H1 (cell line): ENCODE measurements around the gene ZNF423. TPM values are rescaled to one million over a fixed set of nuclear protein-coding genes. Genes with fewer than 3 reads are reported as not detected.
A peak's percentile ranks its signal among the peaks of the same experiment; 100 is the strongest.

ENCODE experiments used
- CTCF ChIA-PET: fragments of 300-600 bp; sonication (Branson Sonifier 250); formaldehyde crosslinking; loops from one replicate; lab custom pipeline; 2021; ENCODE audit not compliant: partially characterized antibody; lab: Charles Lee
- POLR2A ChIA-PET: fragments of 300-600 bp; sonication (Branson Sonifier 250); formaldehyde crosslinking; loops from one replicate; lab custom pipeline; 2021; ENCODE audit warnings: inconsistent platforms; ENCODE audit not compliant: partially characterized antibody; lab: Charles Lee
- DNase-seq, 2 experiments: peaks; one replicate each; pipeline versions ENCODE4 v3.0.0 to v3.0.0-alpha.2; 2010 to 2022; ENCODE audit warnings: low spot score in 2 of 2, low read depth in 1 of 2, mixed read lengths in 1 of 2
- FAIRE-seq: peaks from 2 replicates; lab custom pipeline; 2011; peaks lifted over from hg19 to GRCh38; lab: Jason Lieb, UNC
- H2AFZ ChIP-seq: 2 replicates; pipeline ENCODE4 v1.8.1; 2012; ENCODE audit warnings: low read length, inconsistent platforms
- H2AK5ac ChIP-seq: 2 replicates; pipeline ENCODE4 v1.6.1; 2013; ENCODE audit warnings: low read depth, low read length
- H2BK120ac ChIP-seq: replicated peaks from 2 replicates; pipeline ENCODE3; 2013; ENCODE audit warnings: low read depth, low read length, inconsistent platforms
- H2BK12ac ChIP-seq: 2 replicates; pipeline ENCODE4 v1.6.1; 2013; ENCODE audit warnings: low read depth, low read length
- H2BK15ac ChIP-seq: 2 replicates; pipeline ENCODE4 v1.6.1; 2013; ENCODE audit warnings: low read length
- H2BK20ac ChIP-seq: 2 replicates; pipeline ENCODE4 v1.6.1; 2013; ENCODE audit warnings: low read length
- H2BK5ac ChIP-seq: 2 replicates; pipeline ENCODE4 v1.6.1; 2013; ENCODE audit warnings: low read depth, low read length
- H3K14ac ChIP-seq: 2 replicates; pipeline ENCODE4 v1.6.1; 2013; ENCODE audit warnings: inconsistent platforms; ENCODE audit not compliant: insufficient read length
- H3K18ac ChIP-seq: 2 replicates; pipeline ENCODE4 v1.6.1; 2013; ENCODE audit warnings: low read length; ENCODE audit errors: extremely low read depth
- H3K23ac ChIP-seq: 2 replicates; pipeline ENCODE4 v1.6.1; 2013; ENCODE audit warnings: inconsistent platforms; ENCODE audit not compliant: insufficient read length
- H3K23me2 ChIP-seq: 2 replicates; pipeline ENCODE4 v1.6.1; 2013; ENCODE audit warnings: low read depth, low read length
- H3K27ac ChIP-seq: 2 replicates; pipeline ENCODE4 v1.6.1; 2011; ENCODE audit warnings: low read depth, low read length, inconsistent platforms
- H3K27me3 ChIP-seq, 4 experiments: replicated peaks in 1 of 4; 1 replicate in 1 of 4; 2 replicates in 3 of 4; pipeline versions ENCODE4 v1.6.1 to v1.8.1; 2011 to 2013; ENCODE audit warnings: low read length in 3 of 4, mild to moderate bottlenecking in 3 of 4, inconsistent platforms in 2 of 4, mixed read lengths in 2 of 4, moderate library complexity in 1 of 4; ENCODE audit not compliant: control insufficient read depth in 3 of 4, insufficient read depth in 3 of 4; ENCODE audit errors: extremely low read depth in 1 of 4
- H3K36me3 ChIP-seq, 4 experiments: 2 replicates each; pipeline versions ENCODE4 v1.6.1 to v1.8.1; 2011 to 2013; ENCODE audit warnings: mild to moderate bottlenecking in 4 of 4, low read length in 3 of 4, moderate library complexity in 2 of 4, control low read depth in 1 of 4, inconsistent platforms in 1 of 4; ENCODE audit not compliant: insufficient read depth in 4 of 4, control insufficient read depth in 2 of 4
- H3K4ac ChIP-seq: replicated peaks from 2 replicates; pipeline ENCODE3; 2013; ENCODE audit warnings: low read length, low read depth, mixed read lengths, inconsistent platforms; ENCODE audit not compliant: insufficient read length
- H3K4me1 ChIP-seq, 4 experiments: replicated peaks in 1 of 4; 1 replicate in 1 of 4; 2 replicates in 3 of 4; pipeline versions ENCODE4 v1.6.1 to v1.8.1; 2011 to 2013; ENCODE audit warnings: low read length in 3 of 4, inconsistent platforms in 2 of 4, mixed read lengths in 1 of 4; ENCODE audit not compliant: insufficient read depth in 4 of 4, control insufficient read depth in 3 of 4
- H3K4me2 ChIP-seq, 2 experiments: 2 replicates each; pipeline versions ENCODE4 v1.6.1 to v1.8.1; 2011 to 2013; ENCODE audit warnings: low read depth in 2 of 2, low read length in 2 of 2, control low read depth in 1 of 2, inconsistent platforms in 1 of 2, mild to moderate bottlenecking in 1 of 2; ENCODE audit not compliant: insufficient read depth in 1 of 2
- H3K4me3 ChIP-seq, 4 experiments: fragments of 200-600, 300-600 bp in 1 of 4; sonication (generic), shearing (Covaris generic), sonication (Bioruptor Twin) in 1 of 4; 2 replicates each; pipeline versions ENCODE4 v1.5.1 to v1.8.1; 2011 to 2016; ENCODE audit warnings: low read length in 4 of 4, low read depth in 3 of 4, control low read depth in 2 of 4, inconsistent platforms in 2 of 4, mild to moderate bottlenecking in 2 of 4, mixed read lengths in 1 of 4, moderate library complexity in 1 of 4; ENCODE audit not compliant: insufficient read depth in 2 of 4; ENCODE audit errors: extremely low read depth in 1 of 4
- H3K56ac ChIP-seq: replicated peaks from 2 replicates; pipeline ENCODE3; 2013; ENCODE audit warnings: low read depth, mild to moderate bottlenecking, mixed read lengths, low read length, inconsistent platforms; ENCODE audit not compliant: insufficient read length
- H3K79me1 ChIP-seq: 2 replicates; pipeline ENCODE4 v1.6.1; 2013; ENCODE audit warnings: low read depth, low read length, control low read depth
- H3K79me2 ChIP-seq, 2 experiments: 2 replicates each; pipeline versions ENCODE4 v1.6.1 to v1.8.1; 2012 to 2013; ENCODE audit warnings: low read length in 2 of 2, mild to moderate bottlenecking in 2 of 2, inconsistent platforms in 1 of 2; ENCODE audit not compliant: insufficient read depth in 2 of 2, control insufficient read depth in 1 of 2
- H3K9ac ChIP-seq, 4 experiments: replicated peaks in 1 of 4; 1 replicate in 1 of 4; 2 replicates in 3 of 4; pipeline versions ENCODE4 v1.6.1 to v1.8.1; 2011 to 2013; ENCODE audit warnings: low read depth in 3 of 4, low read length in 3 of 4, control low read depth in 2 of 4, mild to moderate bottlenecking in 2 of 4, moderate library complexity in 2 of 4, inconsistent platforms in 1 of 4; ENCODE audit errors: extremely low read depth in 1 of 4
- H3K9me3 ChIP-seq, 2 experiments: 2 replicates each; pipeline versions ENCODE4 v1.6.1 to v1.8.1; 2012 to 2013; ENCODE audit warnings: mild to moderate bottlenecking in 2 of 2, moderate library complexity in 2 of 2, control low read depth in 1 of 2, inconsistent platforms in 1 of 2, low read depth in 1 of 2, low read length in 1 of 2, mixed read lengths in 1 of 2; ENCODE audit not compliant: insufficient read depth in 2 of 2
- H4K20me1 ChIP-seq, 2 experiments: replicated peaks in 1 of 2; 2 replicates each; pipeline versions ENCODE3 to v1.8.1; 2011 to 2013; ENCODE audit warnings: inconsistent platforms in 2 of 2, low read length in 2 of 2, mild to moderate bottlenecking in 1 of 2; ENCODE audit not compliant: insufficient read depth in 2 of 2, control insufficient read depth in 1 of 2
- H4K5ac ChIP-seq: 2 replicates; pipeline ENCODE4 v1.6.1; 2013; ENCODE audit warnings: low read length, low read depth, mixed read lengths, inconsistent platforms; ENCODE audit not compliant: insufficient read length
- H4K8ac ChIP-seq: 2 replicates; pipeline ENCODE4 v1.8.0; 2013; ENCODE audit warnings: mild to moderate bottlenecking, moderate library complexity, low read length, inconsistent platforms; ENCODE audit not compliant: insufficient read depth; ENCODE audit errors: extremely low read depth
- H4K91ac ChIP-seq: replicated peaks from 2 replicates; pipeline ENCODE3; 2013; ENCODE audit warnings: low read length, mixed read lengths, inconsistent platforms; ENCODE audit not compliant: insufficient read length
- CHD2 ChIP-seq: IDR thresholded peaks from 2 replicates; pipeline ENCODE4 v1.6.1; 2012; ENCODE audit warnings: low read length, improper control_type of control experiment
- WGBS, 2 experiments: shearing (Covaris generic) in 1 of 2; methylation state at CpG; one replicate each; pipeline versions ENCODE4 v1.1.6 to v1.1.7; 2013 to 2015; ENCODE audit warnings: low lambda C conversion rate in 2 of 2, mixed read lengths in 2 of 2, inconsistent platforms in 1 of 2, low coverage in 1 of 2, missing lambda C conversion rate in 1 of 2; ENCODE audit not compliant: insufficient replicate concordance in 2 of 2, insufficient coverage in 1 of 2, insufficient read length in 1 of 2; ENCODE audit errors: extremely low coverage in 1 of 2, missing lambda C conversion rate in 1 of 2; 5-methylcytosine and 5-hydroxymethylcytosine counted together
- polyA plus RNA-seq, 7 experiments: library from polyadenylated mRNA; depleted of rRNA in 3 of 7; stranded (reverse) in 5 of 7; unstranded in 2 of 7; fragments of >200 nt in 5 of 7; fragments of 200-250 nt in 2 of 7; gene quantifications; 1 replicate in 5 of 7; 2 replicates in 1 of 7; 4 replicates in 1 of 7; pipeline versions ENCODE4 v1.2.1 to v1.2.3, GENCODE V29; 2011 to 2013; ENCODE audit warnings: missing spikeins in 2 of 7, mixed read lengths in 2 of 7
- total RNA-seq: library from RNA; stranded (reverse); fragmentation: NEBNext Ultra II Directional; extraction: Animal tissue kit (Norgen Biotek cat#: 25700); gene quantifications from 2 replicates; pipeline ENCODE4 v1.2.1, GENCODE V29; 2021

The ZNF423 gene
- total and polyA plus RNA-seq, 2 of the 8 experiments (the other 6 are each of a cell fraction or from before 2014, with no cell fraction given) = 38.2 to 52.3 TPM

DNA sequence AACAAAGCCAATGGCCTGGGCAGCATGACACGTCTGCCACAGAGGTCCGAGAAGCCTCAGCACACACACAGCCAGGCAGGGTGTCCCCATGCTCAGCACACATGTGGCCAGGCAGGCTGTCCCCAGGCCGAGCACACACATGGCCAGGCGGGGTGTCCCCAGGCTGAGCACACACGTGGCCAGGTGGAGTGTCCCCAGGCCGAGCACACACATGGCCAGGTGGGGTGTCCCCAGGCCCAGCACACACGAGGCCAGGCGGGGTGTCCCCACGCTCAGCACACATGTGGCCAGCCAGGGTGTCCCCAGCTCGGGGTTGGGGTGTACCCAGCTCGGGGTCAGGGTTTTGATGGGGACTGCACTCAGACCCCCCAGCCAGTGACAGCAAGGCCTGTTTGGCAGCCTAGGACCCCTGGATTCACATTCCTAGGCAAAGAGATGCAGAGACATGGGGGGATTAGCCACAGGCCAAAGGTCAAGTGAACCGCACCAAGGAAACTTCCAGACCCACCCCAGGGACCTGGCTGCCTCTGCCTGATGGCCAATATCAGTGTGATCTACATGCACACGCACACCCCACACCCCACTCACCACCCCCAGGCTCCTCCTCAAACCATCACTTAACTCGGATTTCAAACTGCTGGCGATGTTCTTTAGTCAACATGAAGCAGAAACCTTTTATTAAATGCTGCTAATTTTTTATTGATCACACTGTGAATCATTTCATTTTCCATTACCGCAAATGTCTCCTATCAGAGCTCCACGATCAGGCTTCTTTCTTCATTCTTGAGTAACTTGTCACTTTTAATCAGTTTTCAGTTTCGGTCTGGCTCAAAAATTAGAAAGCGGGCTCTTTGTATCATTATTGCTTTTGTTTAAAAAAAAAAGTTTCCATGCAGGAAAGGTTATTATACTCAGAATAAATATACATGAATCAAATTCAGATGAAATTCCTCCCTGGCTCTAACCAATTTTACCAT is 111.4 kb downstream of the ZNF423 start:
- H3K27ac ChIP-seq = no peak overlapping the region; the same call in 1 of the 2 replicates
- CTCF ChIA-PET = interaction anchor here (1.5 to 2.4 kb wide), 4 partner anchors 9 to 14 kb away, joined by 4 to 6 read pairs (median 6); no protein-coding TSS in a partner anchor
- H3K9ac ChIP-seq = no peak overlapping the region
- no peak for DNase-seq
- WGBS, 2 experiments = 84% methylated on average over 19 of the region's 19 CpGs; no CpG with 5 or more reads in 1 of the 2 experiments
- no peak overlapping the region for H3K4ac ChIP-seq
- H3K18ac ChIP-seq = peak overlapping the region; percentile 78
- no peaks in the 10 kb centered on the region for H3K9me3 ChIP-seq
- H3K79me1 ChIP-seq = peaks cover 16% of the 10 kb centered on the region
- H2BK120ac ChIP-seq = no peak overlapping the region
- no peak overlapping the region for H2BK20ac ChIP-seq
- no peaks in the 10 kb centered on the region for H3K36me3 ChIP-seq
- H3K4me1 ChIP-seq = peaks cover 0 to 12% (median 3%) of the 10 kb centered on the region in 4 experiments; a peak in 5 of 7 replicates
- no peaks in the 10 kb centered on the region for H3K27me3 ChIP-seq
- peaks cover 0 to 1% of the 10 kb centered on the region in 2 experiments for H4K20me1 ChIP-seq
- H3K56ac ChIP-seq = no peak overlapping the region
- H3K14ac ChIP-seq = no peak overlapping the region
- no peak overlapping the region for H4K8ac ChIP-seq
- H3K23me2 ChIP-seq = no peaks in the 10 kb centered on the region
- H3K79me2 ChIP-seq = peaks cover 0 to 37% of the 10 kb centered on the region in 2 experiments; a peak in 2 of 4 replicates
- peak overlapping the region; percentile 83 for H2BK5ac ChIP-seq
- H2AFZ ChIP-seq = no peak overlapping the region
- no peak overlapping the region for H3K4me3 ChIP-seq
- no peak overlapping the region for H4K5ac ChIP-seq
- no peak overlapping the region for H3K23ac ChIP-seq
- H2BK12ac ChIP-seq = peak overlapping the region; percentile 39; the same call in 1 of the 2 replicates
- H2BK15ac ChIP-seq = 0 out of 2 replicates have a peak overlapping the region, but pooled peaks have one; percentile 72
- no peak overlapping the region for H3K4me2 ChIP-seq
- peak overlapping the region; percentile 67 for H4K91ac ChIP-seq
- no peak overlapping the region; the same call in 1 of the 2 replicates for H2AK5ac ChIP-seq
- no peak for TF ChIP-seq CHD2
- POLR2A ChIA-PET = interaction anchor here (4.4 kb wide), 1 partner anchor 10 kb away, joined by 16 read pairs; no protein-coding TSS in a partner anchor
- no peak for FAIRE-seq
